ENCODE results near the gene PFDN2.

The PFDN2 gene

DNA sequence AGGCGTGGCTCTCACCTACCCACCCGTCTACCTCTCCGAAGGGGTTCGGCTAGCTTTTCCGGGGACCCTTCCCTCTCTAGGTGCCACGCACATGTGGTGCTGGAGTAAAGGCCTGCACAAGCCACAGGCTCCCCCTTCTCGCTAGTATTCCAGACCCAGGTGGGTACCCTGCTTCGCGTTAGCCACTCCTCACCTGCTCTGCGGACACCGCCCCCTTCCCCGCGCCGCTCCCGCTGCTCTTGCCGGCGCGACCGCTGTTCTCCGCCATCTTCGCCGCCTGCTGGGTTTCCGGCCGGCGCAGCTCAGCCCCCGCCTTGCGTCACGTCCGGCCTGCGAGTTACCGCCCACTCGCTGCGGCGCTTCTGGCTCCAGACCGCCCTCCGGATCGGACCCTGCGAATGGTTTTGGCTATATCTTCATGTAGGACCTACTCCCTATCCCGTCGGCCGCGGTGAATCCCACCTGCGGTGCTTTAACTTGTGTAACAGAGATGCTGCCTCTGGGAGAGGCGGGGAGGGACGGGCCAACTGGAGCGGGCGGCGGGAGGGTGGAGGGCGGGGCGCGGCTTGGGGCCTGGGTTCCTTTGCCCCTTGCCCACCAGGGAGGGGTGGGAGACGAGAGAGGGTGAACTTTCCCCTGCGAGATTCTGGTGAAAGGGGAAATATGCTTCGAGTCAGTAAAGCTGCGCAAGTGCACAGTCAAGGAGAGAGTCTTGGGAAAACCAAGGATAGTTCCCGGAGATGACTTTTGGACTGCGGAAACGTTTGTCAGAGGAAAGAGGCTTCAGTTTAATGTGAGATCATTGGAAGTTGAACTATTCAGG is at the start of gene PFDN2, which contains the start of gene NIT1:
TSS of gene PFDN2 (minus strand) at position 279 of the 823 bp plus-strand sequence. CDS start at position 268, 11 bp downstream.
TSS of gene NIT1 (plus strand) at position 347 of the 823 bp plus-strand sequence. CDS start at position 419, 72 bp downstream.
- DNase-seq (ENCODE audit: low read depth in 2 of 2) = peak; percentile 72 to 82

DNA sequence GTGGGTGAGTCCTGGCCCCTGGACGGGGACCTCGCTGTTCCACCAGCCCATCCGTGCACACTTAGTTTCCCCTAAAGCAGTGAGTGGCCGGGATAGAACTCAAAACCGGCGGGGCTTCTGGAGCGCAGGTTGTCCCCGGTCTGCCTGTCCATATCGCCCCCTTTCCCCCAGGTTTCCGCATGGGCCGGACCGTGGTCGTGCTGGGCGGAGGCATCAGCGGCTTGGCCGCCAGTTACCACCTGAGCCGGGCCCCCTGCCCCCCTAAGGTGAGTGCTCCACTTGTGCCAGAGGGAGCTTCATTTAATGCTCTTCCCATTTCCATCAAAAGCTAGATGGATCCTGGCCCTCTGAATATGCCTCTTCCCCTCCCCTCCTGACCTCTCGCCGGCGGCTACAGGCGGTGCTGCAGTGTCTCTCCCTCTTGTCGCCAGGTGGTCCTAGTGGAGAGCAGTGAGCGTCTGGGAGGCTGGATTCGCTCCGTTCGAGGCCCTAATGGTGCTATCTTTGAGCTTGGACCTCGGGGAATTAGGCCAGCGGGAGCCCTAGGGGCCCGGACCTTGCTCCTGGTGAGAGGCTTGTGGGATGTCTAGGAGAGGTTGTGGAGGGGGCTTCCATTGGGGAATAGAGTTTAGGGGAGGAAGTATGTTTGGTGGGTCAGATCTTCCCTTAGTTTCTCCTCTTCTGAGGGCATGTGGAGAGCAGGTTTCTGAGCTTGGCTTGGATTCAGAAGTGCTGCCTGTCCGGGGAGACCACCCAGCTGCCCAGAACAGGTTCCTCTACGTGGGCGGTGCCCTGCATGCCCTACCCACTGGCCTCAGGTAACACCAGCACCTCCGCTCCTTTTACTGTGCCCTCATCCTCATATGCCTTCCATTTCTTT is 49.1 kb upstream of the PFDN2 start:
- no peak for DNase-seq (ENCODE audit: low read depth in 2 of 2)

- DNase-seq (ENCODE audit: low read depth in 2 of 2) = peak; percentile 80 to 86
Measured at GRCh38 chr1:161165742-161166668, 48.2 kb upstream of the PFDN2 start, which contains the start of gene PPOX. Gene PPOX, plus strand, starts transcription at chr1:161166426. Its CDS starts 422 bp downstream, at chr1:161166848.

DNA sequence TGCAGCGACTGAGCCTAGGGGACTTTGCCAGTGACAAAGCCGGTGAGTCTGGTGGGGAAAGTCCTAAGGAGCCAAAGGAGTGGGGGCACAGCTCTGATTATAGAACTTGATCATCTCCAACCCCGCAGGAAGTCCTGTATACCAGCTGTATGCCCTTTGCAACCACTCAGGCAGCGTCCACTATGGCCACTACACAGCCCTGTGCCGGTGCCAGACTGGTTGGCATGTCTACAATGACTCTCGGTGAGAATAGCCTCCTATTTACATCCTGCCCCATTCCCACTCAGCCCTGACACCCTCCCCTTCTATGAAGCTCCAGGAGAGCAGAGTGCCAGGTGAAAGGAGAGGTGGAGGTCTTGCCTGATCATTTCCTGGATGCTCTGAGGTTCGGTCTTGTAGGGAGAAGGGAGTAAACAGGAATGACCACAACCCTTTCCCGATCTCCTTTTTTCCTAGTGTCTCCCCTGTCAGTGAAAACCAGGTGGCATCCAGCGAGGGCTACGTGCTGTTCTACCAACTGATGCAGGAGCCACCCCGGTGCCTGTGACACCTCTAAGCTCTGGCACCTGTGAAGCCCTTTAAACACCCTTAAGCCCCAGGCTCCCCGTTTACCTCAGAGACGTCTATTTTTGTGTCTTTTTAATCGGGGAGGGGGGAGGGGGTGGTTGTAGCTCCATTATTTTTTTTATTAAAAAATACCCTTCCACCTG is 47.2 kb upstream of the PFDN2 start:
- DNase-seq (ENCODE audit: low read depth in 2 of 2) = no peak

GRCh38 chr1:161163793-161164192 is 46.0 kb upstream of the PFDN2 start:
- DNase-seq (ENCODE audit: low read depth in 2 of 2) = no peak

DNA sequence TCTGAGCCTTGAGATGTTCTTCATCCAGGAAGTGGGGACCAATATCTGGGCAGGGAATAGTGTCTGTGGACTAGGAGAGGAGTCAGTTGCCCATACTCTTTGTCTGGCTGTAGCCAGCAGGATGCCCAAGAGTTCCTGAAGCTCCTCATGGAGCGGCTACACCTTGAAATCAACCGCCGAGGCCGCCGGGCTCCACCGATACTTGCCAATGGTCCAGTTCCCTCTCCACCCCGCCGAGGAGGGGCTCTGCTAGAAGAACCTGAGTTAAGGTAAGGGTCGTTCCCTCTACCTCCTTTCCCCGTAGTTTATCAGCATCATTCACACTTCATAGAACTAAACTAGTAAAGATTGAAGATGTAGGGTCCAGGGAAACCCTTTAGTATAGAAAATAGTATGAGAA is 45.0 kb upstream of the PFDN2 start:
- no peak for DNase-seq (ENCODE audit: low read depth in 2 of 2)

DNA sequence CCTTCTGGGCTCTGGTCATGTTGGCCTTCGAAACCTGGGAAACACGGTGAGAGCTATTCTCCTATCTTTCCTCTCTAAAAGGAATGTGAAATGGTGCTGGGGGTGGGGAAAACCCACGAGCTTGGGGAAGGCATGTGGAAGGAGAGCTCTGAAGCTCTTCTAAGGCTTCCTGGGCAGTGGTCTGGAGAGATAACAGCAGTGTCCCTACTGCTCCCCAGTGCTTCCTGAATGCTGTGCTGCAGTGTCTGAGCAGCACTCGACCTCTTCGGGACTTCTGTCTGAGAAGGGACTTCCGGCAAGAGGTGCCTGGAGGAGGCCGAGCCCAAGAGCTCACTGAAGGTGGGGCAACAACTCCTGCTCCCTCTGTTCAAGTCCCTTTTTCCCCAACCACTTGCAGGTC is 44.2 kb upstream of the PFDN2 start:
- DNase-seq (ENCODE audit: low read depth in 2 of 2) = no peak

GRCh38 chr1:161161652-161162051 is 43.8 kb upstream of the PFDN2 start:
- no peak for DNase-seq (ENCODE audit: low read depth in 2 of 2)

- no peak for DNase-seq (ENCODE audit: low read depth in 2 of 2)
Measured at GRCh38 chr1:161160671-161161145, 42.9 kb upstream of the PFDN2 start.

GRCh38 chr1:161159913-161160243 is 42.0 kb upstream of the PFDN2 start:
- no peak for DNase-seq (ENCODE audit: low read depth in 2 of 2)

- DNase-seq (ENCODE audit: low read depth in 2 of 2) = peak; percentile 83 to 86
Measured at GRCh38 chr1:161159087-161159912, 41.5 kb upstream of the PFDN2 start, which contains the start of gene USP21. Gene USP21, plus strand, starts transcription at chr1:161159500. Its CDS starts 1,141 bp downstream, at chr1:161160641.

DNA sequence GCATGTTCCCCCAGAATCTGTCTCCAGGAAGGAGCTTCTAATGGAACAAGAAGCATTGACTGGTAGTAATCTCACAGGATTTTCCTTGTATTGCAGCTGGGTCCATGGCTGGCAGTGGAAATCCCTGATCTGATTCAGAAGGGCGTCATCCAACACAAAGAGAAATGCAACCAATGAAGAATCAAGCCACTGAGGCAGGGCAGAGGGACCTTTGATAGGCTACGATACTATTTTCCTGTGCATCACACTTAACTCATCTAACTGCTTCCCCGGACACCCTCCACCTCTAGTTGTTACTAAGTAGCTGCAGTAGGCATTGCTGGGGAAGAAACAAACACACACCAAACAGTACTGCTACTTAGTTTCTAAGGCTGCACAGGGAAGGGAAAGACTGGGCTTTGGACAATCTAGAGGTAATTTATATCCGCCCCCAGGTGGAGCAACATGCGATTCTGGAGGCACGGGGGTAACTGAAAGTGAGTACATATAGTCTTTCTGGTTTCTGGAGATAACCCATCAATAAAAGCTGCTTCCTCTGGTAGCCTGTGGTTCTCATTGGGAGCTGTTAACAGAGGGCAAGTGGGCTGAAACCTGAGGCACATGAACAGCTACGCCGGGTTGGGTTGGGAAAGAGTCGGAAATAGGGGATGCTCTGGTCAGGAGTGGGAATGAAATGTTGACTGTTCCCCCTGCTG is 40.6 kb upstream of the PFDN2 start:
- DNase-seq (ENCODE audit: low read depth in 2 of 2) = no peak

GRCh38 chr1:161157867-161158266 is 40.0 kb upstream of the PFDN2 start:
- DNase-seq (ENCODE audit: low read depth in 2 of 2) = no peak

DNA sequence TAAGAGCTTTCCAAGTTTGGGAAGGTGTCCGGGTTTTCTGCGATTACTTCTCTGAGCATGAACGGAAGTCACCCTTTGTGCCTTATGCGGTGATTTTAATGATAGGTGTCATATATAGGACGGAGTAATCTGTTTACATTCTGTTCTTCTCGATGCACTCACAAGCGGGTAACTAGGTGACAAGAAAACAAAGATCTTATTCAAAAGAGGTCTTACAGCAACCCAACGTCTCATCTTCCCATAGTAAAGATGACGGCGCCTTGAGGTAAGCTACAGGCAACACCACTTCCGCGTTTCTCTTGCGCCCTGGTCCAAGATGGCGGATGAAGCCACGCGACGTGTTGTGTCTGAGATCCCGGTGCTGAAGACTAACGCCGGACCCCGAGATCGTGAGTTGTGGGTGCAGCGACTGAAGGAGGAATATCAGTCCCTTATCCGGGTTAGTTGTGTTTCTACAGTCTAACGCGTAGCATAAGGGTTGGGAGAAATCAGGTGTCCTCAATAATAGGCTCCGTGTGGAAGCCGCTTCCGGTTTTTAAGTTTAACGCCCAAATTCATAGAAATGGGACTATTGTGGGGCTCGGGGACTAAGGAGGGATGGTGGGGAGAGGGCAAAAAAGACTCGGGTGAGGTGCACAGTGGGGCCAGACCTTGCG is 36.0 kb upstream of the PFDN2 start, which contains the start of gene UFC1:
TSS of gene UFC1 (plus strand) at position 297 of the 656 bp plus-strand sequence. CDS start at position 317, 20 bp downstream.
- peak; percentile 63 to 68 for DNase-seq (ENCODE audit: low read depth in 2 of 2)

DNA sequence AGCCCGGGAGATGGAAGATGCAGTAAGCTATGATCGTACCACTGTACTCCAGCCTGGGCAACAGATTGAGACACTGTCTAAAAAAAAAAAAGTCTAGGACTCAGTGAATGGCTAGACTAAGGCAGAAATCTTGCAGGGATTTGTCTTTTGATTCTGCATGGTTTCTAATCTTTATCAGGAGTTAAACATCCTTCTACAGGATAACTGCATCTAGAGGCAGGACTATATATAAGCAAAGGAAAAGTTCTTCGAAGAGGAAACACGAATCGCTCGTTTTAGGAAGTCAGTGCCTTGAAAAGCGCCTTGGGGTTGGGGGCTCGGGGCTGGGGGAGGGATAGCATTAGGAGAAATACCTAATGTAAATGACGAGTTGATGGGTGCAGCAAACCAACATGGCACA is 35.3 kb upstream of the PFDN2 start:
- no peak for DNase-seq (ENCODE audit: low read depth in 2 of 2)

GRCh38 chr1:161145832-161146231 is 28.0 kb upstream of the PFDN2 start:
- DNase-seq (ENCODE audit: low read depth in 2 of 2) = no peak

- no peak for DNase-seq (ENCODE audit: low read depth in 2 of 2)
Measured at GRCh38 chr1:161140755-161141400, 23.0 kb upstream of the PFDN2 start.

DNA sequence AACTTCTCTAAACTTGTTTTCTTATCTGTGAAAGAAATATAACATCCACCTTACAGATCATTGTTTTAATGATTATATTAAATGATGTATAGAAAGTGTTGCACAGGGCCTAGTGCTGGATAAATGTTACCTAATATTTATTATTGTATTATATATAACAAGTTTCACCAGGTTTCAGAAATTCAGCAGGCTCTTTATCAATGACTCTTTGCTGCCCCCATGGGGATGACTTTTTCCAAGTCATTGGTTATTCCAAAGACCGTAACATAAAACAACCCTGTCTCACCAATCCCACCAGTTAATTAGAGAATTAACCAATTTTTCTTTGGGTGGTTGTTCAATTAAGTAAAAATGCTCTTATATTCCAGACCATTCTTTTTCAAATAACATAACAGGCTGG is 21.9 kb upstream of the PFDN2 start:
- DNase-seq (ENCODE audit: low read depth in 2 of 2) = peak in 1 of 2 donors; percentile 32

All from activated CD4-positive, alpha-beta T cell treated with anti-CD3 and anti-CD28 coated beads for 24 hours (primary cell).